T-helper 2 cell treated with Interferon-gamma antibody and Interleukin-4, amounts not matched to agents 5 μg/mL and 100 μg/mL, for 36 hours (primary cell): ENCODE results near the gene MAPKAPK3.

ENCODE experiments used
- DNase-seq: peaks from one replicate; pipeline ENCODE4 v3.0.0; 2021; ENCODE audit warnings: low spot score
- H3K27ac Mint-ChIP-seq: one replicate; pipeline ENCODE4 v1.8.0; 2021; ENCODE audit warnings: mild to moderate bottlenecking, mixed read lengths
- H3K27me3 Mint-ChIP-seq: one replicate; pipeline ENCODE4 v1.8.0; 2021; ENCODE audit warnings: low read depth, mixed read lengths
- H3K36me3 Mint-ChIP-seq: one replicate; pipeline ENCODE4 v1.8.0; 2021; ENCODE audit warnings: low read depth, mixed read lengths
- H3K4me1 Mint-ChIP-seq: one replicate; pipeline ENCODE4 v1.8.0; 2021; ENCODE audit warnings: low read depth, mixed read lengths
- H3K4me3 Mint-ChIP-seq: one replicate; pipeline ENCODE4 v1.8.0; 2022; ENCODE audit warnings: mild to moderate bottlenecking, moderate library complexity, mixed read lengths
- H3K9me3 Mint-ChIP-seq: one replicate; pipeline ENCODE4 v1.8.0; 2021; ENCODE audit warnings: mixed read lengths

The MAPKAPK3 gene

GRCh38 chr3:50580683-50581458 lies 36.1 kb upstream of the MAPKAPK3 start:
- no peaks in the 10 kb centered on the region for H3K9me3 Mint-ChIP-seq
- H3K27ac Mint-ChIP-seq: peak overlapping the region; percentile 85
- peaks cover 55% of the 10 kb centered on the region for H3K4me1 Mint-ChIP-seq
- H3K4me3 Mint-ChIP-seq: no peak overlapping the region
- H3K27me3 Mint-ChIP-seq: no peaks in the 10 kb centered on the region
- H3K36me3 Mint-ChIP-seq: peaks cover 65% of the 10 kb centered on the region
- DNase-seq: no peak

GRCh38 chr3:50581459-50581842 lies 35.5 kb upstream of the MAPKAPK3 start:
- no peaks in the 10 kb centered on the region for H3K9me3 Mint-ChIP-seq
- H3K27ac Mint-ChIP-seq: peak overlapping the region; percentile 85
- peaks cover 60% of the 10 kb centered on the region for H3K36me3 Mint-ChIP-seq
- H3K4me3 Mint-ChIP-seq: no peak overlapping the region
- no peaks in the 10 kb centered on the region for H3K27me3 Mint-ChIP-seq
- H3K4me1 Mint-ChIP-seq: peaks cover 51% of the 10 kb centered on the region
- no peak for DNase-seq

- Mint-ChIP-seq H3K27ac (peak overlapping the region; percentile 77), H3K4me3 (no peak overlapping the region), H3K4me1 (peaks cover 51% of the 10 kb centered on the region), H3K9me3 (no peaks in the 10 kb centered on the region), H3K27me3 (no peaks in the 10 kb centered on the region), H3K36me3 (peaks cover 55% of the 10 kb centered on the region)
- no peak for DNase-seq
Measured at GRCh38 chr3:50582083-50582482, 34.9 kb upstream of the MAPKAPK3 start.

GRCh38 chr3:50583897-50584296 lies 33.1 kb upstream of the MAPKAPK3 start:
- Mint-ChIP-seq H3K36me3 (peaks cover 44% of the 10 kb centered on the region), H3K4me1 (peaks cover 65% of the 10 kb centered on the region), H3K4me3 (no peak overlapping the region), H3K27me3 (no peaks in the 10 kb centered on the region), H3K27ac (peak overlapping the region; percentile 64), H3K9me3 (no peaks in the 10 kb centered on the region)
- DNase-seq: no peak

GRCh38 chr3:50584391-50584790 lies 32.6 kb upstream of the MAPKAPK3 start:
- no peak for DNase-seq
- H3K4me1 Mint-ChIP-seq: peaks cover 64% of the 10 kb centered on the region
- H3K27ac Mint-ChIP-seq: peak overlapping the region; percentile 58
- H3K27me3 Mint-ChIP-seq: no peaks in the 10 kb centered on the region
- no peaks in the 10 kb centered on the region for H3K9me3 Mint-ChIP-seq
- no peak overlapping the region for H3K4me3 Mint-ChIP-seq
- H3K36me3 Mint-ChIP-seq: peaks cover 42% of the 10 kb centered on the region

- peak overlapping the region; percentile 97 for H3K27ac Mint-ChIP-seq
- H3K36me3 Mint-ChIP-seq: peaks cover 31% of the 10 kb centered on the region
- peak; percentile 68 for DNase-seq
- no peaks in the 10 kb centered on the region for H3K27me3 Mint-ChIP-seq
- H3K4me1 Mint-ChIP-seq: peaks cover 64% of the 10 kb centered on the region
- no peaks in the 10 kb centered on the region for H3K9me3 Mint-ChIP-seq
- no peak overlapping the region for H3K4me3 Mint-ChIP-seq
Measured at GRCh38 chr3:50585919-50586762, 30.8 kb upstream of the MAPKAPK3 start.

GRCh38 chr3:50586763-50587070 lies 30.2 kb upstream of the MAPKAPK3 start:
- Mint-ChIP-seq H3K4me3 (no peak overlapping the region), H3K9me3 (no peaks in the 10 kb centered on the region), H3K36me3 (peaks cover 25% of the 10 kb centered on the region), H3K27ac (peak overlapping the region; percentile 97), H3K27me3 (no peaks in the 10 kb centered on the region), H3K4me1 (peaks cover 64% of the 10 kb centered on the region)
- DNase-seq: no peak

- no peaks in the 10 kb centered on the region for H3K27me3 Mint-ChIP-seq
- H3K27ac Mint-ChIP-seq: peak overlapping the region; percentile 97
- no peak for DNase-seq
- peaks cover 24% of the 10 kb centered on the region for H3K36me3 Mint-ChIP-seq
- H3K9me3 Mint-ChIP-seq: no peaks in the 10 kb centered on the region
- peaks cover 66% of the 10 kb centered on the region for H3K4me1 Mint-ChIP-seq
- H3K4me3 Mint-ChIP-seq: peak overlapping the region; percentile 34
Measured at GRCh38 chr3:50587373-50587772, 29.6 kb upstream of the MAPKAPK3 start.

- DNase-seq: peak; percentile 91
- Mint-ChIP-seq H3K4me1 (peaks cover 73% of the 10 kb centered on the region), H3K9me3 (no peaks in the 10 kb centered on the region)
Measured at GRCh38 chr3:50587806-50588758, 28.9 kb upstream of the MAPKAPK3 start.

GRCh38 chr3:50588759-50589433 lies 28.1 kb upstream of the MAPKAPK3 start:
- Mint-ChIP-seq H3K4me3 (peak overlapping the region; percentile 52), H3K36me3 (peaks cover 22% of the 10 kb centered on the region), H3K9me3 (no peaks in the 10 kb centered on the region), H3K27me3 (no peaks in the 10 kb centered on the region), H3K4me1 (peaks cover 75% of the 10 kb centered on the region), H3K27ac (peak overlapping the region; percentile 97)
- DNase-seq: no peak

More at GRCh38 chr3:50587806-50588758, 28.9 kb upstream of the MAPKAPK3 start:
- peak overlapping the region; percentile 60 for H3K4me3 Mint-ChIP-seq
- H3K27me3 Mint-ChIP-seq: no peaks in the 10 kb centered on the region
- H3K36me3 Mint-ChIP-seq: peaks cover 26% of the 10 kb centered on the region
- H3K27ac Mint-ChIP-seq: peak overlapping the region; percentile 97

- no peaks in the 10 kb centered on the region for H3K27me3 Mint-ChIP-seq
- no peaks in the 10 kb centered on the region for H3K9me3 Mint-ChIP-seq
- no peak for DNase-seq
- H3K4me1 Mint-ChIP-seq: peaks cover 81% of the 10 kb centered on the region
- peak overlapping the region; percentile 97 for H3K27ac Mint-ChIP-seq
- peak overlapping the region; percentile 74 for H3K4me3 Mint-ChIP-seq
- peaks cover 28% of the 10 kb centered on the region for H3K36me3 Mint-ChIP-seq
Measured at GRCh38 chr3:50591196-50591741, 25.7 kb upstream of the MAPKAPK3 start.

- Mint-ChIP-seq H3K4me1 (peaks cover 72% of the 10 kb centered on the region), H3K4me3 (peak overlapping the region; percentile 77), H3K36me3 (peaks cover 31% of the 10 kb centered on the region), H3K27me3 (no peaks in the 10 kb centered on the region), H3K9me3 (no peaks in the 10 kb centered on the region), H3K27ac (peak overlapping the region; percentile 97)
- DNase-seq: no peak
Measured at GRCh38 chr3:50592568-50592967, 24.4 kb upstream of the MAPKAPK3 start.

GRCh38 chr3:50594253-50594785 lies 22.6 kb upstream of the MAPKAPK3 start:
- Mint-ChIP-seq H3K4me3 (no peak overlapping the region), H3K36me3 (peaks cover 33% of the 10 kb centered on the region)
- no peak for DNase-seq

More at GRCh38 chr3:50594253-50594785, 22.6 kb upstream of the MAPKAPK3 start:
- Mint-ChIP-seq H3K4me1 (peaks cover 69% of the 10 kb centered on the region), H3K27ac (peak overlapping the region; percentile 81), H3K27me3 (no peaks in the 10 kb centered on the region), H3K9me3 (no peaks in the 10 kb centered on the region)
